Left lung (tissue), 10 donors: ENCODE data around the gene KCNIP4. TPM values are rescaled to one million over a fixed set of nuclear protein-coding genes. Genes with fewer than 3 reads are reported as not detected.

Experiments
- ATAC-seq: fragments of 200-7000 bp; cut with Tn5 transposase; one replicate; pipeline ENCODE4 v1.9.1; 2020; ENCODE audit warnings: moderate library complexity
- DNase-seq, 4 donors: peaks; one replicate each; pipeline ENCODE4 v3.0.0-alpha.2; 2013 to 2020
- H3K27ac ChIP-seq, 2 donors: fragments of 200-600 bp; sonication (generic) in 1 of 2; one replicate each; pipeline versions ENCODE4 v1.5.0 to v1.8.0; 2020 to 2021
- H3K27me3 ChIP-seq, 2 donors: fragments of 200-600 bp; sonication (generic) in 1 of 2; one replicate each; pipeline versions ENCODE4 v1.5.0 to v1.8.0; 2020 to 2021
- H3K36me3 ChIP-seq, 2 donors: fragments of 200-600 bp; sonication (generic) in 1 of 2; one replicate each; pipeline versions ENCODE4 v1.5.0 to v1.8.0; 2020 to 2021
- H3K4me1 ChIP-seq, 2 donors: fragments of 200-600 bp; one replicate each; pipeline ENCODE4 v1.8.0; 2021
- H3K4me3 ChIP-seq, 2 donors: fragments of 200-600 bp; sonication (generic) in 1 of 2; one replicate each; pipeline versions ENCODE4 v1.5.0 to v1.8.0; 2020 to 2021; ENCODE audit warnings: mild to moderate bottlenecking in 1 of 2
- H3K9me3 ChIP-seq, 2 donors: fragments of 200-600 bp; sonication (generic) in 1 of 2; one replicate each; pipeline versions ENCODE4 v1.5.0 to v1.8.0; 2020 to 2021
- CTCF ChIP-seq, 2 donors: fragments of 200-600 bp; sonication (generic) in 1 of 2; IDR thresholded peaks; one replicate each; pipeline versions ENCODE4 v1.5.0 to v1.8.0; 2021; ENCODE audit warnings: antibody characterized with exemption in 2 of 2
- intact Hi-C, 2 donors: fragments of 100-400 bp; cut with DNase I; formaldehyde crosslinking; loops; one replicate each; pipeline versions ENCODE4 v1.11.2 to v1.14.2; 2022
- polyA plus RNA-seq, 6 donors: library from polyadenylated mRNA; unstranded; fragments of 120-200 nt; gene quantifications; one replicate each; pipeline ENCODE4 v1.2.1, GENCODE V29; 2013; ENCODE audit not compliant: insufficient read length in 6 of 6
- total RNA-seq, 2 donors: library from RNA; stranded (reverse); fragmentation: NEBNext Ultra II Directional; extraction: Animal tissue kit (Norgen Biotek cat#: 25700); gene quantifications; one replicate each; pipeline ENCODE4 v1.2.1, GENCODE V29; 2021
- donor health status: DM: no; HTN: yes; CAD: no.
- donor health status: DM: no; HTN: no; CAD: no.

KCNIP4 gene
- total and polyA plus RNA-seq, 8 donors = 2.8 to 5.4 (median 4.9) TPM; not detected in 2

- intact Hi-C loops = no loop called here
- Histone ChIP-seq H3K27ac (no peak overlapping the region), H3K9me3 (no peaks in the 10 kb centered on the region)
Measured at GRCh38 chr4:21535898-21536297, 412.7 kb downstream of the KCNIP4 start.

GRCh38 chr4:21531048-21531447 lies 417.5 kb downstream of the KCNIP4 start:
- Histone ChIP-seq H3K27me3 (no peaks in the 10 kb centered on the region), H3K4me3 (no peak overlapping the region), H3K4me1 (no peaks in the 10 kb centered on the region), H3K36me3 (no peaks in the 10 kb centered on the region), H3K9me3 (no peaks in the 10 kb centered on the region), H3K27ac (no peak overlapping the region)
- no peak for TF ChIP-seq CTCF (IDR thresholded peaks at IDR 0.05)
- ATAC-seq (no peak), DNase-seq (no peak)
- intact Hi-C loops = no loop called here

More at GRCh38 chr4:21535898-21536297, 412.7 kb downstream of the KCNIP4 start:
- Histone ChIP-seq H3K36me3 (no peaks in the 10 kb centered on the region), H3K4me1 (no peaks in the 10 kb centered on the region), H3K27me3 (no peaks in the 10 kb centered on the region), H3K4me3 (no peak overlapping the region)
- DNase-seq (no peak), ATAC-seq (no peak)
- TF ChIP-seq CTCF (IDR thresholded peaks at IDR 0.05) = no peak

- intact Hi-C loops = no loop called here
- no peaks in the 10 kb centered on the region for H3K9me3 ChIP-seq
- DNase-seq (no peak), ATAC-seq (no peak)
- no peak overlapping the region for H3K27ac ChIP-seq
- no peak overlapping the region for H3K4me3 ChIP-seq
- H3K27me3 ChIP-seq = no peaks in the 10 kb centered on the region
- H3K4me1 ChIP-seq = no peaks in the 10 kb centered on the region
- H3K36me3 ChIP-seq = no peaks in the 10 kb centered on the region
- no peak for TF ChIP-seq CTCF (IDR thresholded peaks at IDR 0.05)
Measured at GRCh38 chr4:21529214-21529613, 419.4 kb downstream of the KCNIP4 start.

GRCh38 chr4:21522296-21522695 lies 426.3 kb downstream of the KCNIP4 start:
- Histone ChIP-seq H3K27ac (no peak overlapping the region), H3K4me1 (no peaks in the 10 kb centered on the region), H3K4me3 (no peak overlapping the region), H3K27me3 (no peaks in the 10 kb centered on the region), H3K36me3 (no peaks in the 10 kb centered on the region), H3K9me3 (no peaks in the 10 kb centered on the region)
- intact Hi-C loops = no loop called here
- ATAC-seq = no peak
- DNase-seq = no peak
- TF ChIP-seq CTCF (IDR thresholded peaks at IDR 0.05) = no peak

- DNase-seq = no peak
- no peak for ATAC-seq
- Histone ChIP-seq H3K36me3 (no peaks in the 10 kb centered on the region), H3K27ac (no peak overlapping the region), H3K4me3 (no peak overlapping the region), H3K27me3 (no peaks in the 10 kb centered on the region), H3K4me1 (no peaks in the 10 kb centered on the region), H3K9me3 (no peaks in the 10 kb centered on the region)
- TF ChIP-seq CTCF (IDR thresholded peaks at IDR 0.05) = no peak
- intact Hi-C loops = no loop called here
Measured at GRCh38 chr4:21517126-21517859, 431.3 kb downstream of the KCNIP4 start.
